NCI-H128 (cell line): Measurements from ENCODE around the gene ADIPOQ.
"Not testable (repeated sequence)": the region's sequence is repeated elsewhere in the genome, so short reads cannot be mapped to it uniquely, and the experiment has no call there.

Source experiments
- DNase-seq: peaks from one replicate; lab custom pipeline; 2025; ENCODE audit not compliant: unreplicated experiment; lab: John Stamatoyannopoulos, UW

The ADIPOQ gene

GRCh38 chr3:186842426-186843038, at the start of gene ADIPOQ:
Gene ADIPOQ (plus strand): TSS chr3:186842710. CDS start chr3:186853059, 10,349 bp downstream.
- no peak for DNase-seq

GRCh38 chr3:186798239-186798874, 44.2 kb upstream of the ADIPOQ start:
- no peak for DNase-seq

GRCh38 chr3:186800285-186800684, 42.2 kb upstream of the ADIPOQ start:
- no peak for DNase-seq

GRCh38 chr3:186802701-186803100, 39.8 kb upstream of the ADIPOQ start:
- no peak for DNase-seq

- DNase-seq, result not testable (repeated sequence)
These were observed 39.1 kb upstream of the ADIPOQ start for GRCh38 chr3:186803447-186803846.

GRCh38 chr3:186806089-186807055, 36.1 kb upstream of the ADIPOQ start, which contains the start of gene RFC4:
Gene RFC4 (minus strand): TSS chr3:186806482. CDS start chr3:186804713, 1,769 bp downstream.
- peak; percentile 65 for DNase-seq

- DNase-seq, result no peak
These were observed 35.3 kb upstream of the ADIPOQ start for GRCh38 chr3:186807231-186807630.

- DNase-seq, result no peak
These were observed 32.0 kb upstream of the ADIPOQ start for GRCh38 chr3:186810336-186810996.

GRCh38 chr3:186811313-186811712, 31.2 kb upstream of the ADIPOQ start:
- not testable (repeated sequence) for DNase-seq

GRCh38 chr3:186814100-186814499, 28.4 kb upstream of the ADIPOQ start:
- no peak for DNase-seq

GRCh38 chr3:186815435-186815834, 27.1 kb upstream of the ADIPOQ start:
- no peak for DNase-seq

- no peak for DNase-seq
These were observed 24.0 kb upstream of the ADIPOQ start for GRCh38 chr3:186818516-186818915.

GRCh38 chr3:186818956-186819355, 23.6 kb upstream of the ADIPOQ start:
- no peak for DNase-seq

- peak; percentile 6 for DNase-seq
These were observed 20.8 kb upstream of the ADIPOQ start for GRCh38 chr3:186821429-186822387.

GRCh38 chr3:186822388-186822759, 20.1 kb upstream of the ADIPOQ start:
- DNase-seq, result not testable (repeated sequence)

- DNase-seq, result no peak
These were observed 19.1 kb upstream of the ADIPOQ start for GRCh38 chr3:186823386-186823785.

GRCh38 chr3:186824430-186825139, 17.9 kb upstream of the ADIPOQ start:
- peak; percentile 17 for DNase-seq

GRCh38 chr3:186825294-186825821, 17.2 kb upstream of the ADIPOQ start:
- no peak for DNase-seq

GRCh38 chr3:186825872-186826409, 16.6 kb upstream of the ADIPOQ start:
- DNase-seq, result no peak
